ENCODE results near the gene GMDS.
A peak's percentile ranks its signal among the peaks of the same experiment; 100 is the strongest.

GMDS gene

GRCh38 chr6:1601158-1602048 lies 644.0 kb downstream of the GMDS start:
- no peak for DNase-seq (ENCODE audit: low spot score)

GRCh38 chr6:1600764-1601157 lies 644.6 kb downstream of the GMDS start:
- no peak for DNase-seq (ENCODE audit: low spot score)

- no peak for DNase-seq (ENCODE audit: low spot score)
Observed at GRCh38 chr6:1600063-1600763, 645.2 kb downstream of the GMDS start.

GRCh38 chr6:1599469-1599868 lies 645.9 kb downstream of the GMDS start:
- no peak for DNase-seq (ENCODE audit: low spot score)

GRCh38 chr6:1598886-1599285 lies 646.5 kb downstream of the GMDS start:
- no peak for DNase-seq (ENCODE audit: low spot score)

GRCh38 chr6:1598433-1598832 lies 647.0 kb downstream of the GMDS start:
- DNase-seq (ENCODE audit: low spot score), result no peak

GRCh38 chr6:1597924-1598323 lies 647.5 kb downstream of the GMDS start:
- no peak for DNase-seq (ENCODE audit: low spot score)

- no peak for DNase-seq (ENCODE audit: low spot score)
Observed at GRCh38 chr6:1597121-1597744, 648.2 kb downstream of the GMDS start.

- peak; percentile 52 for DNase-seq (ENCODE audit: low spot score)
Observed at GRCh38 chr6:1596088-1596852, 649.1 kb downstream of the GMDS start.

GRCh38 chr6:1595271-1596087 lies 649.9 kb downstream of the GMDS start:
- no peak for DNase-seq (ENCODE audit: low spot score)

- no peak for DNase-seq (ENCODE audit: low spot score)
Observed at GRCh38 chr6:1594445-1595200, 650.8 kb downstream of the GMDS start.

GRCh38 chr6:1593958-1594314 lies 651.5 kb downstream of the GMDS start:
- no peak for DNase-seq (ENCODE audit: low spot score)

GRCh38 chr6:1593286-1593957 lies 652.0 kb downstream of the GMDS start:
- DNase-seq (ENCODE audit: low spot score), result no peak

- no peak for DNase-seq (ENCODE audit: low spot score)
Observed at GRCh38 chr6:1592852-1593251, 652.6 kb downstream of the GMDS start.

GRCh38 chr6:1591926-1592325 lies 653.5 kb downstream of the GMDS start:
- DNase-seq (ENCODE audit: low spot score), result no peak

GRCh38 chr6:1591243-1591642 lies 654.2 kb downstream of the GMDS start:
- no peak for DNase-seq (ENCODE audit: low spot score)

GRCh38 chr6:1590580-1590979 lies 654.8 kb downstream of the GMDS start:
- no peak for DNase-seq (ENCODE audit: low spot score)

GRCh38 chr6:1589208-1589607 lies 656.2 kb downstream of the GMDS start:
- DNase-seq (ENCODE audit: low spot score), result no peak

- no peak for DNase-seq (ENCODE audit: low spot score)
Observed at GRCh38 chr6:1587977-1588376, 657.4 kb downstream of the GMDS start.

GRCh38 chr6:1587546-1587945 lies 657.9 kb downstream of the GMDS start:
- no peak for DNase-seq (ENCODE audit: low spot score)
